HFF-Myc (cell line): Measurements from ENCODE around the gene RIMS3.

Source experiments
- DNase-seq: peaks from one replicate; pipeline ENCODE4 v3.0.0-alpha.2; 2011; ENCODE audit warnings: low read depth; ENCODE audit errors: extremely low read depth
- H3K4me3 ChIP-seq: replicated peaks from 2 replicates; pipeline ENCODE4 v1.5.1; 2011; ENCODE audit warnings: low read depth, mild to moderate bottlenecking, control low read depth, low read length
- CTCF ChIP-seq: IDR thresholded peaks from 2 replicates; pipeline ENCODE4 v1.5.1; 2012; ENCODE audit warnings: mild to moderate bottlenecking, low read depth, low read length, control low read depth; ENCODE audit errors: missing control alignments

Gene RIMS3

GRCh38 chr1:40649592-40649930 is 15.9 kb downstream of the RIMS3 start:
- H3K4me3 ChIP-seq: no peak overlapping the region
- no peak for DNase-seq
- no peak for TF ChIP-seq CTCF

GRCh38 chr1:40648928-40649591 is 16.4 kb downstream of the RIMS3 start:
- H3K4me3 ChIP-seq: no peak overlapping the region
- no peak for TF ChIP-seq CTCF
- DNase-seq: no peak

- no peak for DNase-seq
- no peak for TF ChIP-seq CTCF
- no peak overlapping the region for H3K4me3 ChIP-seq
Measured at GRCh38 chr1:40648200-40648599, 17.3 kb downstream of the RIMS3 start.

- no peak for DNase-seq
- H3K4me3 ChIP-seq: no peak overlapping the region
- no peak for TF ChIP-seq CTCF
Measured at GRCh38 chr1:40646315-40646714, 19.2 kb downstream of the RIMS3 start.

GRCh38 chr1:40645118-40645680 is 20.3 kb downstream of the RIMS3 start:
- TF ChIP-seq CTCF: no peak
- H3K4me3 ChIP-seq: no peak overlapping the region
- no peak for DNase-seq

GRCh38 chr1:40641601-40642242 is 23.8 kb downstream of the RIMS3 start:
- DNase-seq: no peak
- no peak overlapping the region for H3K4me3 ChIP-seq
- no peak for TF ChIP-seq CTCF
